GF-D8 (cell line): Measurements from ENCODE around the gene WDR5.

Experiments
- DNase-seq: peaks from one replicate; lab custom pipeline; 2025; lab: John Stamatoyannopoulos, UW

The WDR5 gene

GRCh38 chr9:134189145-134189469 is 53.2 kb downstream of the WDR5 start:
- DNase-seq, result no peak

- DNase-seq, result no peak
Measured at GRCh38 chr9:134189470-134190231, 53.8 kb downstream of the WDR5 start.

- DNase-seq, result no peak
Measured at GRCh38 chr9:134190232-134191121, 54.6 kb downstream of the WDR5 start.

GRCh38 chr9:134191455-134192209 is 55.8 kb downstream of the WDR5 start:
- DNase-seq, result no peak

- no peak for DNase-seq
Measured at GRCh38 chr9:134192311-134192950, 56.5 kb downstream of the WDR5 start.

- peak; percentile 1 for DNase-seq
Measured at GRCh38 chr9:134192951-134193731, 57.3 kb downstream of the WDR5 start.

- no peak for DNase-seq
Measured at GRCh38 chr9:134193912-134194535, 58.1 kb downstream of the WDR5 start.

GRCh38 chr9:134195558-134195957 is 59.7 kb downstream of the WDR5 start:
- peak; percentile 95 for DNase-seq

- no peak for DNase-seq
Measured at GRCh38 chr9:134196911-134197310, 61.0 kb downstream of the WDR5 start.

- peak; percentile 27 for DNase-seq
Measured at GRCh38 chr9:134198791-134199190, 62.9 kb downstream of the WDR5 start.

- DNase-seq, result no peak
Measured at GRCh38 chr9:134200730-134201129, 64.8 kb downstream of the WDR5 start.

- DNase-seq, result no peak
Measured at GRCh38 chr9:134203224-134203623, 67.3 kb downstream of the WDR5 start.

GRCh38 chr9:134204041-134204440 is 68.2 kb downstream of the WDR5 start:
- no peak for DNase-seq

- no peak for DNase-seq
Measured at GRCh38 chr9:134204991-134205578, 69.2 kb downstream of the WDR5 start.

- no peak for DNase-seq
Measured at GRCh38 chr9:134205672-134206310, 69.9 kb downstream of the WDR5 start.

- DNase-seq, result no peak
Measured at GRCh38 chr9:134206311-134207300, 70.7 kb downstream of the WDR5 start.

GRCh38 chr9:134208310-134208841 is 72.5 kb downstream of the WDR5 start:
- DNase-seq, result no peak

- DNase-seq, result no peak
Measured at GRCh38 chr9:134208981-134209725, 73.3 kb downstream of the WDR5 start.
